Transverse colon (tissue), 4 donors: ENCODE results near the gene SELP.

Source experiments
- EP300 ChIP-seq: sonication (generic); formaldehyde crosslinking; IDR thresholded peaks from one replicate; pipeline ENCODE4 v1.6.1; 2017; ENCODE audit warnings: antibody characterized with exemption, low read depth
- POLR2A ChIP-seq: fragments of 450-650 bp; IDR thresholded peaks from one replicate; pipeline ENCODE4 v1.6.1; 2016; ENCODE audit warnings: antibody characterized with exemption, mild to moderate bottlenecking, moderate library complexity
- POLR2AphosphoS5 ChIP-seq, 3 donors: sonication (generic); formaldehyde crosslinking; IDR thresholded peaks; one replicate each; pipeline ENCODE4 v1.6.1; 2016; ENCODE audit warnings: antibody characterized with exemption in 3 of 3
- TF ChIP-seq, protein P1 (sequence below), 5 experiments: fragments of 200-600 bp in 3 of 5; fragments of 450-650 bp in 2 of 5; sonication (generic) in 3 of 5; IDR thresholded peaks; 1 replicate in 2 of 5; 2 replicates in 3 of 5; pipeline ENCODE4 v1.5.1; 2016 to 2017; ENCODE audit warnings: antibody characterized with exemption in 5 of 5, inconsistent platforms in 3 of 5, mild to moderate bottlenecking in 2 of 5, moderate library complexity in 1 of 5

GRCh38 chr1:169623132-169623926 lies 6.6 kb downstream of the SELP start:
- TF ChIP-seq, protein P1, sequence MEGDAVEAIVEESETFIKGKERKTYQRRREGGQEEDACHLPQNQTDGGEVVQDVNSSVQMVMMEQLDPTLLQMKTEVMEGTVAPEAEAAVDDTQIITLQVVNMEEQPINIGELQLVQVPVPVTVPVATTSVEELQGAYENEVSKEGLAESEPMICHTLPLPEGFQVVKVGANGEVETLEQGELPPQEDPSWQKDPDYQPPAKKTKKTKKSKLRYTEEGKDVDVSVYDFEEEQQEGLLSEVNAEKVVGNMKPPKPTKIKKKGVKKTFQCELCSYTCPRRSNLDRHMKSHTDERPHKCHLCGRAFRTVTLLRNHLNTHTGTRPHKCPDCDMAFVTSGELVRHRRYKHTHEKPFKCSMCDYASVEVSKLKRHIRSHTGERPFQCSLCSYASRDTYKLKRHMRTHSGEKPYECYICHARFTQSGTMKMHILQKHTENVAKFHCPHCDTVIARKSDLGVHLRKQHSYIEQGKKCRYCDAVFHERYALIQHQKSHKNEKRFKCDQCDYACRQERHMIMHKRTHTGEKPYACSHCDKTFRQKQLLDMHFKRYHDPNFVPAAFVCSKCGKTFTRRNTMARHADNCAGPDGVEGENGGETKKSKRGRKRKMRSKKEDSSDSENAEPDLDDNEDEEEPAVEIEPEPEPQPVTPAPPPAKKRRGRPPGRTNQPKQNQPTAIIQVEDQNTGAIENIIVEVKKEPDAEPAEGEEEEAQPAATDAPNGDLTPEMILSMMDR (IDR thresholded peaks at IDR 0.05): no peak
- TF ChIP-seq EP300: no peak
- TF ChIP-seq POLR2AphosphoS5 (IDR thresholded peaks at IDR 0.05): no peak
- no peak for TF ChIP-seq POLR2A
